ENCODE results near the gene ZNF660.

ZNF660 gene

DNA sequence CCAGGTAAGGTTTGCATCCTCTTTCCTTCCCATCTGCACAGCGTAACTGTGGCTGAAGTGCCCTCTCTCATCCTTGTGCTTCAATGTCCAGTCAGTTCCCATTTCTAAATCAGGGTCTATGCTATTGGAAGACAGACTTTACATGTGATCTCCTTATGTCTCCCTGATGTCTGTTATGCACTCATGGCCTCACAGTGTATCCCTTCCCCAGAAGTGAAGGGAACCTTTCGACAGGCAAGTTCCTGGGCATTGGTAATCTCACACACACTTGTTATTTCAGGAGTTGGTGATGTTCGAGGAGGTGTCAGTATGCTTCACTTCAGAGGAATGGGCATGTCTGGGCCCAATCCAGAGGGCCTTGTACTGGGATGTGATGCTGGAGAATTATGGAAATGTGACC, 47.4 kb downstream of the ZNF660 start:
- DNase-seq (ENCODE audit: low read depth) = no peak

GRCh38 chr3:44642337-44642736, 57.6 kb downstream of the ZNF660 start:
- DNase-seq (ENCODE audit: low read depth) = no peak

DNA sequence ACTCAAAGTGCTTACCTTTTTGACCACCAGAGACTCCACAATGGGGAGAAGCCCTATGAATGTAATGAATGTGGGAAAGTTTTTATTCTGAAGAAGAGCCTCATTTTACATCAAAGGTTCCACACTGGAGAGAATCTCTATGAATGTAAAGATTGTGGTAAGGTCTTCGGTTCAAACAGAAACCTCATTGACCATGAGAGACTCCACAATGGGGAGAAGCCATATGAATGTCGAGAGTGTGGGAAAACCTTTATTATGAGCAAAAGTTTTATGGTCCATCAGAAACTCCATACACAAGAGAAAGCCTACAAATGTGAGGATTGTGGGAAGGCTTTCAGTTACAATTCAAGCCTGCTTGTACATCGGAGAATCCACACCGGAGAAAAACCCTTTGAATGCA, 58.3 kb downstream of the ZNF660 start:
- no peak for DNase-seq (ENCODE audit: low read depth)

DNA sequence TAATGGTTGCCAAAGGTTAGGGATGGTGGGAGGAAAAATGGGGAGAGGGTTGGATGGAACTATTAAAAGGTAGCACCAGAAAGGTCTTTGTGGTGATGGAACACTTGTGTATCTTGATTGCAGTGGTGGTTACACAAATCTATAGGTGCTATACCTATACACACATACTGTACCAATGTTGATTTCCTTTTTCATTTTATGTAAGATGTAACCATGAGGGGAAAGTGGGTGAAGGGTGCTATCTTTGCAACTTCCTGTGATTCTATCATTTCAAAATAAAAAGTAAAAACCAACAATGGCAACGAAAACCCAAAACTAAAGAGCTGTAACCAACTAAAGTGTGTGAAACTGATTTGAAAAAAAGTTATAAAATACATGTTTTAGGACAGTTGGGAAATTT, 63.0 kb downstream of the ZNF660 start:
- DNase-seq (ENCODE audit: low read depth) = no peak

DNA sequence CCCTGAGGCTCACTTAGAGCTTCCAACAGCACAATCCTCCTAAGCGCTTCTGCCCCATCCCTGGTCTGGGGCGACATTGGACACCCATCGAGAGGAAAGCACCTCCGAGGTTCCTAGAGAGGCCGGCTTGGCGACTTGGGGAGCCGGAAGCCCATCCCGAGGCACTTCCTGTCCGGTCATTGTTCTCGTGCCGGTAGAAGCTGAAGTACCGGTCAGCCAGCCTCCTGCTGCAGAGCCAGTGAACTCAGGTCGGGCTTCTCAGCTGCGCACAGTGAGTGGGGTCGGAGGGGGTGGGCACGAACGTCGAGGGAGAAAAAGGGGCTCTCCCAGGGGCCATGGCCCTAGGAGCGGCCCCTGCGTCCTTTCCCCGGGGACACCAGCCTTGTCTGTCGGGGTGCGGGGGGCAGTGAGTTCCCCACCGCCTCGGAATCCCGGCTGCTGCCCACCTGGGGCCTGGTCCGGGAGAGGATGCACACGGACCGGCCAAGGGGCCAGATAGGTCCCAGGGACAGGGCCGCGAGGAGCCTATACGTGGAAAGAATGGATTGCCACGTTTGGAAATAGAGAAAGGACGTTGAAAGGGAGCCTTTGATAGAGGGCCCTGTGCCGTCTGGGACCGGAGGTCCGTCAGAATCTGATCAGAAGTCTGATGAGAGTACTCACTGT, 63.9 kb downstream of the ZNF660 start, which contains the start of gene ZNF35:
TSS of gene ZNF35 (plus strand) at position 169 of the 666 bp plus-strand sequence. CDS start 2,336 bp downstream, outside the sequence.
- DNase-seq (ENCODE audit: low read depth) = no peak
